Vagina (tissue), 2 donors: ENCODE measurements around the gene SLC25A21.

ENCODE experiments used
- CTCF ChIP-seq, 3 experiments: fragments of 450-650 bp in 2 of 3; fragments of 200-600 bp in 1 of 3; sonication (generic) in 1 of 3; IDR thresholded peaks; one replicate each; pipeline ENCODE4 v1.5.1; 2017 to 2019; ENCODE audit warnings: antibody characterized with exemption in 3 of 3, mild to moderate bottlenecking in 2 of 3, moderate library complexity in 2 of 3
- POLR2AphosphoS5 ChIP-seq, 2 donors: sonication (generic); formaldehyde crosslinking; IDR thresholded peaks; one replicate each; pipeline ENCODE4 v1.9.0; 2017; ENCODE audit warnings: antibody characterized with exemption in 2 of 2, mild to moderate bottlenecking in 2 of 2, low read depth in 1 of 2; ENCODE audit not compliant: insufficient read depth in 1 of 2

DNA sequence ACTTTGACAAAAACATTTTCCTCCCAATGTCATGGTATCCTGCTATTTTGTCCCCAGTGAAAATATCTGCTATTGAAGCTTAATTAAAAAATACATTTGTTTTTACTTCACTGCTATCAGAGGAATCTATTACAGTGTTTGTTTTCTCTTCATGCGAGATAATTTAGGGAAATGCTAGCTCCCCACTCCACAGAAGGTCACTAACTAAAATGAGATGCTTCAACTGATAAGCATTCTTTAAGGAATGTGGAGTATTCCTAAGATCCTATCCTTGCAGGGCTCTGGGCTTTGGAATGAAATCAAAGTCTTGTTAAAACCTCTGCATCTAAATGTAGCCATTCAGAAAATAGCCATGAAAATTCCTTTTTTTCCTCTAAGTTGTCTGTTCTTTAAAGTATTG, 471.3 kb downstream of the SLC25A21 start:
- no peak for TF ChIP-seq CTCF (IDR thresholded peaks at IDR 0.05)
- TF ChIP-seq POLR2AphosphoS5 (IDR thresholded peaks at IDR 0.05; ENCODE audit: insufficient read depth in 1 of 2, low read depth in 1 of 2) = no peak
